LNCaP clone FGC (cell line): ENCODE measurements around the gene P4HA2.

Experiments used
- DNase-seq: peaks from one replicate; pipeline ENCODE4 v3.0.0-alpha.2; 2011; ENCODE audit warnings: low read depth
- H3K4me3 ChIP-seq: 2 replicates; pipeline ENCODE4 v1.5.1; 2011; ENCODE audit warnings: mild to moderate bottlenecking, low read depth, low read length, control low read depth
- CTCF ChIP-seq: IDR thresholded peaks from 2 replicates; pipeline ENCODE4 v1.5.1; 2012; ENCODE audit warnings: mild to moderate bottlenecking; ENCODE audit not compliant: control insufficient read depth, insufficient read depth; ENCODE audit errors: extremely low read depth

P4HA2 gene

GRCh38 chr5:132184588-132184987 is 43.1 kb downstream of the P4HA2 start:
- TF ChIP-seq CTCF: no peak
- H3K4me3 ChIP-seq: no peak overlapping the region
- no peak for DNase-seq

GRCh38 chr5:132183723-132184122 is 43.9 kb downstream of the P4HA2 start:
- TF ChIP-seq CTCF: no peak
- no peak for DNase-seq

GRCh38 chr5:132182359-132183040 is 45.2 kb downstream of the P4HA2 start:
- no peak for DNase-seq
- no peak for TF ChIP-seq CTCF
- no peak overlapping the region for H3K4me3 ChIP-seq

More at GRCh38 chr5:132183723-132184122, 43.9 kb downstream of the P4HA2 start:
- H3K4me3 ChIP-seq: no peak overlapping the region

- DNase-seq: no peak
- TF ChIP-seq CTCF: no peak
- no peak overlapping the region for H3K4me3 ChIP-seq
These were observed 46.5 kb downstream of the P4HA2 start for GRCh38 chr5:132181011-132181629.

- peak; percentile 31 for DNase-seq
- no peak overlapping the region for H3K4me3 ChIP-seq
- peak; percentile 68 for TF ChIP-seq CTCF
These were observed 47.4 kb downstream of the P4HA2 start for GRCh38 chr5:132180134-132180745.

GRCh38 chr5:132179405-132179804 is 48.2 kb downstream of the P4HA2 start:
- TF ChIP-seq CTCF: no peak
- no peak for DNase-seq

More at GRCh38 chr5:132179405-132179804, 48.2 kb downstream of the P4HA2 start:
- no peak overlapping the region for H3K4me3 ChIP-seq
